ENCODE data around the gene SLC27A3.
A peak's percentile ranks its signal among the peaks of the same experiment; 100 is the strongest.

Gene SLC27A3, protein sequence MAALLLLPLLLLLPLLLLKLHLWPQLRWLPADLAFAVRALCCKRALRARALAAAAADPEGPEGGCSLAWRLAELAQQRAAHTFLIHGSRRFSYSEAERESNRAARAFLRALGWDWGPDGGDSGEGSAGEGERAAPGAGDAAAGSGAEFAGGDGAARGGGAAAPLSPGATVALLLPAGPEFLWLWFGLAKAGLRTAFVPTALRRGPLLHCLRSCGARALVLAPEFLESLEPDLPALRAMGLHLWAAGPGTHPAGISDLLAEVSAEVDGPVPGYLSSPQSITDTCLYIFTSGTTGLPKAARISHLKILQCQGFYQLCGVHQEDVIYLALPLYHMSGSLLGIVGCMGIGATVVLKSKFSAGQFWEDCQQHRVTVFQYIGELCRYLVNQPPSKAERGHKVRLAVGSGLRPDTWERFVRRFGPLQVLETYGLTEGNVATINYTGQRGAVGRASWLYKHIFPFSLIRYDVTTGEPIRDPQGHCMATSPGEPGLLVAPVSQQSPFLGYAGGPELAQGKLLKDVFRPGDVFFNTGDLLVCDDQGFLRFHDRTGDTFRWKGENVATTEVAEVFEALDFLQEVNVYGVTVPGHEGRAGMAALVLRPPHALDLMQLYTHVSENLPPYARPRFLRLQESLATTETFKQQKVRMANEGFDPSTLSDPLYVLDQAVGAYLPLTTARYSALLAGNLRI

GRCh38 chr1:153774780-153775457 is at the start of gene SLC27A3:
TSS of gene SLC27A3 (plus strand) at chr1:153775407. CDS start at chr1:153775498, 91 bp downstream.
- peak; percentile 63 for DNase-seq

GRCh38 chr1:153727463-153728304 is 47.5 kb upstream of the SLC27A3 start, which contains the start of gene INTS3:
TSS of gene INTS3 (plus strand) at chr1:153728050. CDS start at chr1:153728635, 585 bp downstream.
- DNase-seq, result peak; percentile 98

GRCh38 chr1:153728305-153729066 is 46.7 kb upstream of the SLC27A3 start:
- DNase-seq, result peak; percentile 41

- no peak for DNase-seq
These were observed 44.7 kb upstream of the SLC27A3 start for GRCh38 chr1:153730468-153730988.

DNA sequence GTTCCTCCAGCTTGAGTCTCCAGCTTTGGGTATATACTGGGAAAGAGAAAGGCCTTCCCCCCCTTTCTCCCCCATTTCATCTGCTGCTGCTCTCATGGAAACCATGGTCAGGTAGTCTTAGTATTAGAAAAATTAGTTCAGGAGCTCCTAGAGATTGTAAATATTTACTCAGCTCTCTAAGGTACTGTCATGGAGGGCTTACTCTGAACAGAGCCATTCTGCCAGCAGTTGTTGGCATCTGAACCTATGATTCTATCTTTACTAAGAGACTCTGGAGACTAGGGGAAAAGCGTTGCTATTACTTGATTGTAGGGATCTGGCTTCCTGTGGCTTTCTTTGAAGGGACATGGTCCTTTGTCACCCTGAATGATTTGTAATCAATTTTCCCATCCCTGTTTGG is 41.2 kb upstream of the SLC27A3 start:
- DNase-seq, result peak; percentile 41

DNA sequence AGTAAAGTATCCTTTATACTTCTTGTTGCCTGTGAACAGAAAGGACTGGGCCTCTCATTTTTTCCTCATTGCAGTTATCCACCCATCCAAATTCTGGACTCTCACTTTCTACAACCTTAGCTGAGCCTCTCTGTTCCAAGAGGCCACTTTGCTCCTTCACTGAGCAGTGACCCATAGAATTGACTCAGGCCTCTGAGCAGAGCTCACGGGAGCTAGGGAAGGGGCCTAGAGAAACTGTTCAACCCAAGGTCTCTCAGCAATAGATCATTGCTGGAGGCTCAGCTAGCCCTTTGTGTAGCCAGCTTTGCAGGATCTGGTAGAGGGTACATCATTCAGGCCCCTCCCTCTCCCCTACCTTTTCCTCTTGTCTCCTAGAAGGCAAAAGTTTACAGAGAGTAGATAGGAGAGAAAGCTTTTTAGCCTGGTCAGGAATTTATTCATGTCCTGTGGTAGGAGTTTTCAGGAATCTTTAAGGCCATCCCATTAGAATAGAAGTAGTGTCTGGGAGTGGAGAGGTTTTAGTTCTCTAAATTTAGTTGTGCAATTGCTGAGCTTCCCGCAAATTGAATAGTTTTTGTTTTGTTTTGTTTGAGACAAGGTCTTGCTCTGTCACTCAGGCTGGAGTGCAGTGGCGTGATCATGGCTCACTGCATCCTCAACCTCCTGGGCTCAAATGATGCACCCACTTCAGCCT is 40.7 kb upstream of the SLC27A3 start:
- DNase-seq, result no peak

GRCh38 chr1:153735090-153735420 is 40.2 kb upstream of the SLC27A3 start:
- no peak for DNase-seq

DNA sequence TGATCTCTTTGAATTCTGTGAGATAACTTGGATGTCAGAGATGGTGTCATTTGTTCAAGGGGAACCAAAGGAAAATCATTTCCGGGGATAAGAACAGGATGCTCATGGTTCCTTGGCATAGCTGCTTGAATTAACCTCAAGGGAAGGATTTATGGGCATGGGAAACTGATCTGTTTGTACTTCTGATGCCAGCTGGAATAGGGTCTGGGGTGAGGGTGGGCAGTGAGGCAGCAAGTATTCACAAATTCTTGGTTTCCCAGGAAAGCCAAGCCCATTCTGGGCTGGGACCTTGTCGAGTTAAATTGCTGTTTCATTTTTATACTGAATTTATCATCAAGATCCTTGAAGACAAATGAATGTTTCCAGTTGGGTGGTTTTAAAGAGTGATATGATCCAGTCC is 33.2 kb upstream of the SLC27A3 start:
- no peak for DNase-seq

DNA sequence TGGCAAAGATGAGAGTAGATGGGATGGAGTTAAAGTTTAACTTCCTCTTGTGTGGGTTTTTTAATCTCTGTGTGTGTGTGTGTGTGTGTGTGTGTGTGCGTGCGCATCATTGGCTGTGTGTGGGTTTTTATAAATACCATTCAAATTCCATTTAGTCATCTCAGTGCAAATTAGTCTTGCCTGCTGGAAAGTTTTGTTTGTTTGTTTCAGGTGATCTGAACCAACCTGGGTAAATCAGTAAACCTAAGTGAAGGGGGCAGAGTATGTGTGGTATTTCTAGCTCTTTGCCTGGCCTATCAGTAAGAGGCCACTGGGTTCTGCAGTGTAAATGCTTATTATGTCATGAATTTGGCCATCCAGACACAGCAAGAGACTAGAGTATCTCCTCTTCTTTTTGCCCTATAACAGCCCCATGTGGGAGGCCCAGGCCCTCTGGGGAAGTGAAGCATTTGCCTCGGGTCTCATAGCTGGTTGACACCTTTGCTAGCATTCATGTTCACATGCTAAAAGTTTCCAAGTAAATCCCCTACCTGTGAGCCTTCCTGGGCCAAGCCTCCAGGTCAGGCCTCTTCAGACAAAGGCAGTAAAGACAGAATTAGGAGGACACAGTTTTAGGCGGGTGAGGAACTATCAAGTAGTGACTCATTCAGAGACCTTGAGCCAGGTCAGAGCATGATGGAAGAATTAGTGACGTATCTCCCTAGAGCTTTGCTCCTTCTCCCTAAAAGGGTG is 32.6 kb upstream of the SLC27A3 start:
- no peak for DNase-seq

- no peak for DNase-seq
These were observed 29.8 kb upstream of the SLC27A3 start for GRCh38 chr1:153745417-153745816.

DNA sequence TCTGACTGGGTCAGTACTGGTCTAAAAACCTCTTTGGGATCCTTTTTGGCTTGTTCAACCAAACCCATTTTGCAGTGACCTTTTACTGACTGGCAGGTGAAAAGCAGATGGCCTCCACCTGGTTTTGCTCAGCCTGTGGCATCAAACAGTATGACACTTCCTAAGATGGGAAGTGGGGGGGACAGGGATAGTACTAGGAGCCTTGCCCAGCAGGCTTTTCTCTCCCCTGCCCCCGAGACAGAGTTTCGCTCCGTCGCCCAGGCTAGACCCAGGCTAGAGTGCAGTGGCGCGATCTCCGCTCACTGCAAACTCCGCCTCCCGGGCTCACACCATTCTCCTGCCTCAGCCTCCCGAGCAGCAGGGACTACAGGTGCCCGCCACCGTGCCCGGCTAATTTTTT is 29.0 kb upstream of the SLC27A3 start:
- DNase-seq, result no peak

DNA sequence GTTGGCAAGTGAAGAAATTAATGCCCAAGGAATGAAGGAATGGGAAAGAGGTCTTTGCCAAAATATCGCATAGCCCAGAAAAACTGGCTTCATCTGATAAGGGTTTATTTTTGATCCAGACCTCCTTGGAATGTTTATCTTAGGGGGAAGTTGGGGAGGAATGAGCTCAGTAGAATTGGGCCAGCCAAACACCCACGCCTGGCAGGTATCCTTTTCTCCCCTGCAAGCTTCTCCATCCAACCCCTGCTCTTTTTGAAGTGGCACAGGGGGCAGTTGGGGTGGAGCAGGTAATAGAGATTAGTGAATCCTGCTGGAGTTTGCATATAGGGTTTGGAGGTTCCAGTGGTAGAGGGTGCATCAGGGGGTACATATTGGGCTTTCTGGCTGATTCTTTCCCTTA is 26.3 kb upstream of the SLC27A3 start:
- DNase-seq, result no peak

DNA sequence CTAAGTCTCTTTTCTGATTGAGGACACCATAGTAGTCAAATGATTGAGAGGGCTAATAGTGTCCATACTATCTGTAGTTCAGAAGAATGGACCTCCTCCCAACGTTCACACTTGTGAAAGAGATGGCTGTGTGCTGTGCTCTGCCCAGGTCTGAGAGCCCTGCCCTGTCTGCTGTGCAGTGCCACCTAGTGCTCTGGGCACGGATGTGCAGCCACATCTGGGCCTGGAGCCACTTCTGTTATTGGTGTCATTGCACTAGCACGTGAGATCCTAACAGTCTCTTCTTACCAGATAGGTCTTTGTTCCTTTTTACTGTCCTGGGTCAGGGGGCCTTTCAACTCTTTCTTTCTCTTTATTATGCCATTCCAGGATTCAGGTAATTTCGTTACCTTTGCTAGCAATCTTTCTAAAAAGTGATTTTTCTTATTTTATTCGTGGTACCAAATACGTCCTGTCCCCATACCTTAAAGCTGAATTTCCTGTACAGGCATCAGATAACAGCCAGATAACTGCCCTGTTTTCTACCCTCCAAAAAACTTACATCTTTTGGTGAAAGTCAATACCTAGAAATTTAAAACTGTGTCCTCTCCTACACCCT is 25.7 kb upstream of the SLC27A3 start:
- peak; percentile 53 for DNase-seq

DNA sequence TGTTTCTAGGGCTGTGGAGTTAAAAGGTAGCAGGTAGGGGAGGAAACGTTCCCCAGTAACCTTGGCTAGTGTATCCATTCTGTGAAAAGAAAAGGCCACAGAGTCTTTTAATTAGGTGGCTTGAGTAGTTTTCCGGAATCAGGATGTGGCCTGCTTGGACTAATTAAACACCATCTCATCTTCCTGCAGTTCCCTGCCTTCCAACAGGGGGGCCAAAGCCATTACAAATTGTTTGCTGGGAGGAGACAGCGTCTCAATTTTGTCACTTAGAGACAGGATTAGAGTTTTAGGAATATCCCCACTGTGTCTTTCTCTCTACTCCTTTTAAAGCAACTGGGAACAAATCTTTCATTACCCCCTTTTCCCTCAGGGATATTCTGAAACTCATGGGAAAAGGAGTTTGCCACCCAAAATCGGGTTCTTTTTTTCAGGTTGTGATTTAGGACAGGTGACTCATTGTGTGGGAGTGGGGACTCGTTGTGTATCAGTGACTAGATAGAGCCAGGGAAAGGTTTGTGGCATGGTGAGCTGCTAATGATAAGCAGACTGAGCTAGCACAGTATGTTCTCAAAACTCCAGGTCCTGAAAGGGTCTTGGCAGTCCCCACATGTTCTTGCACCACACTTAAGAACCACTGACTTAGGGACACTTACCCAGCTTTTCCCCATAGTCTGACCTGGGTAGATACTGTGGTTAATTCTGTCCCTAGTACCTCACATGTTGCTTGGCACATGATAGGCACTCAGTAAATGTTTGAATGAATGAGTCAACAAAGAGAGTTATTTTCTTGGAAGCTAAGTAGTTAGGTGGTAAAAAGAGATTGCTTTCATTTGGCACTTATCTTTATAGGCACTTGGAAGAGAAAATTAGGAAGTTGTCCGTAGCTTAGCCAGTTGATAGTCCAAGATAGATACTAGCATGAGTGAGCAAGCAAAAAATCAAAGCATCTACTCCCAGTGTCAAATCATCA is 24.9 kb upstream of the SLC27A3 start:
- no peak for DNase-seq

- no peak for DNase-seq
These were observed 23.1 kb upstream of the SLC27A3 start for GRCh38 chr1:153752072-153752471.

- no peak for DNase-seq
These were observed 22.5 kb upstream of the SLC27A3 start for GRCh38 chr1:153752571-153753195.

GRCh38 chr1:153754266-153754665 is 20.9 kb upstream of the SLC27A3 start:
- no peak for DNase-seq

DNA sequence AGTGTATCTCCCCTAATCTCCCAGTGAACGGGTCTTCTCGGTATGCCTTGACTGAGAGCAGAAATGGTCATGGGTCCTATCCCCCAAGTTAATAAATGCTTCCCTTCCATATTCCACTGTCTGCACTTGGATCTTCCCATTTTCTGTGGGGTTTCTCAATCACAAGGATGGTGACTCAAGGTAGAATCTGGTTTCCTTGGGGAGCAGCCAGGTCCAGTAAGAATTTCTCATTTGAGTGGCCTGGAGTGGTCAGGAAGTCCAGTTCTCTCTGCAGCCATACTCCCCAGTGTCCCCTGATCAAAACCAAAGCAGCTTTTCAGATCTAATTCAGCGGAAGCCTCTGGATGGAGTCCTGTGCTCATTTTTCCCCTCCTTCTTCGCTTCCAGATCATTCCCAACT is 14.8 kb upstream of the SLC27A3 start:
- no peak for DNase-seq

All from DMS79 treated with DMSO at 0.1 percent for 48 hours (cell line).